ENCODE measurements around the gene HECW1.

DNA sequence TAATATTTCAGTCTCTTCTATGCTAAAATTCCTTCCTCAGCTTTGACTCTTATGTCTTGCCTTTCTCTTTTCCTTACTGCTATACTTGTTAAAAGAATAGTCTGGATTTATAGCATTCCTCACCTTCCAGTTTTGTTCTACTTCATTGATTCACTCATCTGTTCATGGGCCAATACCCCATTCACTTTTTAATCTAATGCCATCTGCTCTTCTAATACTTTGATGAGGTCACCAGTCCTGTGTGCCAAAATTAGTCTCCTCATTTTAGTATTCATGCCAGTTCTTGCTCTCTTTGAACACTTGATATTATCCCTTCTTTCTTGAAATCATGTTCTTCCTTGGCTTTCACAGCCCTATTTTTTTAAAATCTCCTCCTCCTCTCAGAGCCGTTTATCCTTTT is 489.8 kb downstream of the HECW1 start:
- TF ChIP-seq, protein P1, sequence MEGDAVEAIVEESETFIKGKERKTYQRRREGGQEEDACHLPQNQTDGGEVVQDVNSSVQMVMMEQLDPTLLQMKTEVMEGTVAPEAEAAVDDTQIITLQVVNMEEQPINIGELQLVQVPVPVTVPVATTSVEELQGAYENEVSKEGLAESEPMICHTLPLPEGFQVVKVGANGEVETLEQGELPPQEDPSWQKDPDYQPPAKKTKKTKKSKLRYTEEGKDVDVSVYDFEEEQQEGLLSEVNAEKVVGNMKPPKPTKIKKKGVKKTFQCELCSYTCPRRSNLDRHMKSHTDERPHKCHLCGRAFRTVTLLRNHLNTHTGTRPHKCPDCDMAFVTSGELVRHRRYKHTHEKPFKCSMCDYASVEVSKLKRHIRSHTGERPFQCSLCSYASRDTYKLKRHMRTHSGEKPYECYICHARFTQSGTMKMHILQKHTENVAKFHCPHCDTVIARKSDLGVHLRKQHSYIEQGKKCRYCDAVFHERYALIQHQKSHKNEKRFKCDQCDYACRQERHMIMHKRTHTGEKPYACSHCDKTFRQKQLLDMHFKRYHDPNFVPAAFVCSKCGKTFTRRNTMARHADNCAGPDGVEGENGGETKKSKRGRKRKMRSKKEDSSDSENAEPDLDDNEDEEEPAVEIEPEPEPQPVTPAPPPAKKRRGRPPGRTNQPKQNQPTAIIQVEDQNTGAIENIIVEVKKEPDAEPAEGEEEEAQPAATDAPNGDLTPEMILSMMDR (IDR thresholded peaks at IDR 0.05 in 4 of 5, conservative IDR thresholded peaks at IDR 0.05 in 1 of 5) = no peak
- TF ChIP-seq POLR2A (IDR thresholded peaks at IDR 0.05) = no peak
